Measurements from ENCODE around the gene NOMO2. TPM values are rescaled to one million over a fixed set of nuclear protein-coding genes. Genes with fewer than 3 reads are reported as not detected.
"Not testable (repeated sequence)": the region's sequence is repeated elsewhere in the genome, so short reads cannot be mapped to it uniquely, and the experiment has no call there.

The NOMO2 gene
- total RNA-seq, 1 donor from 2014 or later, result 114 TPM

DNA sequence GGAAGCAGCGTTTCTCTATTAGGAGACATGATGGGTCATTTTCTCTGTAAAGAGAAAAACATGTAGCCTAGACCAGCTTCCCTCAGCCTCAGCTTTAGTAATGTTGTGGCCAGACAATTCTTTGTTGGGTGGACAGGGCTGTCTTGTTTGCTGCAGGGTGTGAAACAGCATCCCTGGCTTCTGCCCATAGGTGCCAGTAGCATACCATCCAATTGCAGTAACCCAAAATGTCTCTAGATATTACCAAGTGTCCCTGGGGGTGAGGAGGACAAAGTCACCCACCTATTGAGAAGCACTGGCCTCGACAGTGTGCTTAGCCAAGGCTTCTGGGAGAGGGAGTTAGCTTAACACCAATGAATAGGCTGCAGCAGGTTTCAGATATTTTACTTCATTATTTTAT, 14.0 kb upstream of the NOMO2 start:
- DNase-seq, result not testable (repeated sequence)

DNA sequence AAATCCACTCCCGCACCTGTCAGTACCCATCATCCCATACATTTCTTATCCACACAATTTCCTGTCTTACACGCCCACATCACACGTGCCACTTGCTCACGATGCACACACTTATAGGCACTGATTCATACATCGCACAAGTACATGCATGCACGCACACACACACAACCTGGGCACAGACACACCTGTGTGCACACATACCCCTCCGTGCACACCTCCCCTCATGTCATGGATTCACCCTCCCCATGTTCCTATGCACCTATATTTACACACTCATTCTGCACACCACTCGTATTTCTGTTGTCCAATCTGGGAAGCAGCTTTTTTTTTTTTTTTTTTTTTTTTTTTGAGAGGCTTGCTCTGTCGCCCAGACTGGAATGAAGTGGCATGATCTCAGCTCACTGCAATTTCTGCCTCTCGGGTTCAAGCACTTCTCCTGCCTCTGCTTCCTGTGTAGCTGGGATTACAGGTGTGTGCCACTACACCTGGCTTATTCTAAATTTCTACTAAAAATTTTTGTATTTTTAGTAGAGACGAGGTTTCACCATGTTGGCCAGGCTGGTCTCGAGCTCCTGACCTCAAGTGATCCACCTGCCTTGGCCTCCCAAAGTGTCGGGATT, 13.5 kb upstream of the NOMO2 start:
- DNase-seq, result not testable (repeated sequence)

GRCh38 chr16:18573887-18574286, 12.0 kb upstream of the NOMO2 start:
- not testable (repeated sequence) for DNase-seq

DNA sequence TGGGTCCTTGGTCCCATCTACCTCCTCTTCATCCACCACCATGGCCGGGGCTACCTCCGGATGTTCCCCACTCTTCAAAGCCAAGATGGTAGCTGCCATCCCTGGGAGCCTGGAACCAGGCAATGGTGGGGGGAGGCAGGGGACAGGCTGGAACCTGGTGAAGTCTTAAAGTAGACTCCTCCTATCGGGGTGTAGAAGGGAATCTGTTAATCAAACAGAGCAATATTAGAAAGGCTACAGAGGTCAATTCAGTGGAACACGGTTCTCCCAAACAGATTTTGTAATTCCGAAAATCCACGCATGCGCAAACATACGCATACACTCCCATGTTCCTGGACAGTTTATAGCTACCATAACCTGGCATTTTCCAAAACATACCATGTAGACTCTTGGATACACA, 11.1 kb upstream of the NOMO2 start:
- DNase-seq, result not testable (repeated sequence)

DNA sequence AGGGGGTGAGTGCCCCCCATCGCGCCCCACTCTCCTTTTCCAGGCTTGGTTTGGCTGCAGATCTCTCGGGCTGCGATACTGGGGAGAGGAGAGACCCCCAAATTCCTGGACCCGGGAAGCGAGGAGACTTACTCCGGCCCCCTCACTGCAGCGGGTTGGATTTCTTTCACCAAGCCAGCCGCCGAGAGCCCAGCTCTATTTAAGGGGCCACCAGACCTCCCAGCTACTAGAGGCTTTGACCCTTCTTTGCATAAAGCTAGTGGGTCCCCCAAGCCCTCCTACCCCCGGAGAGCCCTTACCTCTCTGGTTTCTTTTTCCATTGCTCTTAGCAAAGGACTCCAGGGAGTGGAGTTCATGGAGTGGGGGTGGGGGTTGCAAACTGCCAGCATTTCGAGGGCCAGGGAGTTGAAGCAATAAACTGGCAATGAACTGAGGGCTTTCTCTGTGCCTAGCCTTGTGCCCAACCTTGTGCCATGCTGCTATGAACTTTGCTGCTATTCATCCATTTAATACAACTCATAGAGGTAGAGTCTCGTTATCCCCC, 9.5 kb upstream of the NOMO2 start:
- DNase-seq, result not testable (repeated sequence)

DNA sequence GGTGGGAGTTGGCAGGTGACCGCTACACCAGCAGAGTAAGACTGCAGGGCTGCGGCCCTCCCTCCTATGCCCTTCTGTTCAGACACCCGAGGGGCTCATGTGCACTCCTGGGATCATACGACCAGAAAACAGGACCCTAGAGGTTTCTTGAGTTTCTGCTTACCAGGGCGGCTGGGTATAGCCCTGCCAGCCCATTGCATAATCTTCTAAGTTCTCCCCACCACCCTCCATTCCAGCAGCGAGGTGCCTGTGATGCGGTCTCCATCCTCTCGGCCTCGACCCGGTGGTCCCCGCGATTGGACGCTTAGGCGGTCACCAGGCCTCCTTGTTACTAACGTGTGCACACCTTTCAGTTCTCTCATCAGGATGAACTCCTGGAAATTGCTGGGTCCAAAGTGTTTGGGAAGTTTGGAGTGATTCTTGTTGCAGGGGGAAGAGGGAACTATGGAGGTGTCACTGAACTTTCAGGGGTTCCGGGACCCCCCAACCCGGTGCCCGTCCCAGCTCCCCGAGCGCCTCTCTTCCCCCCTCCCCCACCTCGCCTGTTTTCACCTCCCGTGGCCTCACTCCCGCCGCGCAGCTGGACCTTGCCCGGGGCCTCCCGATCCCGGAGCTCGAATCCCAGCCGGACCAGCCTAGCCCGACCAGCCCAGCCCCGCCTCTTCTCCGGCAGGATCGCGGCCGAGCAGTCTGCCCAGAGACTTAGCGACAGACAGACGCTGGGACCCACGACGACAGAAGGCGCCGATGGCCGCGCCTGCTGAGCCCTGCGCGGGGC, 8.8 kb upstream of the NOMO2 start:
- DNase-seq, result not testable (repeated sequence)

GRCh38 chr16:18560416-18561220, 1.3 kb downstream of the NOMO2 start:
- not testable (repeated sequence) for DNase-seq

DNA sequence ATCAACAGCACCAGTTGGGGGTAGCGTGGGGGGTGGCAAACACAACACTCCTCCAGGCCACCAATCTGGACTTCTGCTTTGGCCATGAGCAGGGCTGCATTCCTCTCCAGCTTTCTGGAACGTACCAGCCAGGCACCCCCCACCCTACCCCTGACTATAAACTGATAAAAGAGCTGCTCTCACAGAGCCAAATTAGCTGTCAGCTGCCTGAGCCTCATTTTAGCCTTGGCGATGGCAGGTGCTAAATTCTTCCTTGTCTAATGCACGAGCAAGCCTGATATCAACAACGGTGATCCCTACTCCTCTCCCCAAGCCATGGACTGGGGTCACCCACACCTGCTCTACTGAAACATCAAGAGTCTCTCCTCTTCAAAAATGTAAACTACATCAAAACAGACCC, 8.2 kb downstream of the NOMO2 start:
- not testable (repeated sequence) for DNase-seq

DNA sequence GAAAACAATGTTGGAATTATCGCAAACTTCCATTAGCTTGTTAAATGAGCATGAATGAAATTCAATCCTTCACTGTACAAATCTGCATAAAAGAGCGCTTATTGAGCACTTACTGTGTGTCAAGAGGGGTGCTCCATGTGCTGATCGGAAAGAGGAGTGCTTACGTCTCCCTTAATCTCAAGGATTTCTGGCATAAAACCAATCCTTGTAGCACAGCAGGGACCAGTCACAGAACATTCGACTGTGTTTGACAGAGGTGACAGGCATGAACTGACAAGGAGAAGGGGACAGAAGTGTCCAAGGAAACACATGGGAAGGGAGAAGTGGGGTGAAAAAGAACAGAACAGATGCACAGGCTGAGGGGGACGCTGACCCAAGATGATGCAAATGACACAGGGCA, 14.5 kb downstream of the NOMO2 start:
- not testable (repeated sequence) for DNase-seq

DNA sequence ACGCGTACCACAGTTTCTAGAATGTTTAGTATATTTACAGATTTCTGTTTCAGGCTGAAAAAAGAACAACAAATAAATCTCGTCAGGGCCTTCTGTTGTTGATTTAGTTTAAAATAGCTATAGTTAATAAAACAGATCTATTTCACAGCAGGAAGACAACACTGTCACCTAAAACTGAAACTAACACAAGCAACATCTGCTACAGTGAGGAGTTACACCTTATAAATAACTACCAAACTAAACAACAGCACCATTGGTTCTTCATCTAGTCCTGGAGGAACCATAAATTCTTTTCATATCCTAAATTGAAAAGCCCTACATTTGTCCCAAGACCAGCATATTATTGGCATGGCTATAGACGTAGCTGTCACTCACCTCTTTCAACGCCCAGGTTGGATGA, 15.0 kb downstream of the NOMO2 start:
- DNase-seq, result not testable (repeated sequence)

DNA sequence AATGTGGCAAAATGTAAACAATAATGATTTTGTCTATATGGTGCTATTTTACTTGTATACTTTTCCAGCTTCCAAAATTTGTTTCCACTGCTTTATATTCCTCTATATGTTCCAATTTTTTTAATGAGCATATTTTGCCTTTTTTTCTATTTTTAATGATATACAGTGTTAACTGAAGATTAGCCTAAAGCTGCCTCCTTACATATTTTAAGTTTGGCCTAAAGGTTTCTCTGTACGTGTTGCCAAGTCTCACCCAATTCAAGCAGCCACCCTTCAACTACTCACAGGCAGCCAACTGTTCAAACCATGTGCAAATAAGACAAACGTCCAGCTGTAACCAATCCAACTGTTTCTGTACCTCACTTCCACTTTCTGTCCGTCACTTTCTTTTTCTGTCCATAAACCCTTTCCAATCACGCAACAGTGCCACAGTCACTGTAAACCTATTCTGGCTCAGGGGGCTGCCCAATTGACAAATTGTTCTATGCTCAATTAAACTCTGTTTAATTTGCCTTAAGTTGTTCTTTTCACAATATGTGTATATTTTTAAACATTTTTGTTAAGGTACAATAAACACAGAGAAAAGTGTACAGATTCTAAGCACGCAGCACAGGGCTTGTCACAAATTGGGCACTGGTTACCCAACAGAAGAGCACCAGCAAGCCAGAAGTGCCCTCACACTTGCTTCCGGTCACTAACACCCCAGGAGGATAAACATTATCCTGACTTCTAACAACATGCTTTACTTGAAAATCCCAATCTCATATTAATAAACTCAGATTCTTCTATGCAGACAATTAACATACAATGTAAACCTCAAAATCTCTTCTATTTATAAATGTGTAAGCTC, 17.4 kb downstream of the NOMO2 start:
- not testable (repeated sequence) for DNase-seq

GRCh38 chr16:18541912-18542311, 20.0 kb downstream of the NOMO2 start:
- not testable (repeated sequence) for DNase-seq

- DNase-seq, result not testable (repeated sequence)
Measured at GRCh38 chr16:18537004-18537403, 24.9 kb downstream of the NOMO2 start.

- not testable (repeated sequence) for DNase-seq
Measured at GRCh38 chr16:18535519-18536168, 26.3 kb downstream of the NOMO2 start.

DNA sequence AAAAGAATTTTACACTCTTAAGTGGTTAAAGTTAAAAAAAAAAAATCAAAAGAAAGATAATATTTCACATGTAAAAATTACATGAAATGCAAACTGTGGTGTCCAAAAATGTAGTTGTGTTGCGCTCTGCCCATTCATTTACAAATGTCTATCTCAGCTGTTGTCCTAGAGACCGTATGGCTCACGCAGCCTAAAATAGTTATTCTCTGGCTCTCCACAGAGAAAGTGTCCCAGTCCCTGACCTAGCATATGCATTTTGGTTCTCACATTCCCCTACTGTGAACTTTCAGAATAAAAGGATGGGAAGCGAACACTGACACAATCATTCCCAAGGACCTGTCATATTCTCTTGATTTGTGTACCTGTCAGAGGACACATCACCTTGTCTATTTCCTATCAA, 27.6 kb downstream of the NOMO2 start:
- not testable (repeated sequence) for DNase-seq

GRCh38 chr16:18531323-18531722, 30.6 kb downstream of the NOMO2 start:
- DNase-seq, result not testable (repeated sequence)

GRCh38 chr16:18530329-18530728, 31.6 kb downstream of the NOMO2 start:
- DNase-seq, result not testable (repeated sequence)

GRCh38 chr16:18526547-18526946, 35.4 kb downstream of the NOMO2 start:
- DNase-seq, result not testable (repeated sequence)

GRCh38 chr16:18525882-18526482, 35.9 kb downstream of the NOMO2 start:
- not testable (repeated sequence) for DNase-seq

GRCh38 chr16:18522637-18523036, 39.3 kb downstream of the NOMO2 start:
- DNase-seq, result not testable (repeated sequence)
